HG02642 (cell line): ENCODE measurements around the gene COL4A1.

Experiments used
- ATAC-seq: cut with Tn5 transposase; IDR thresholded peaks from one replicate; pipeline ENCODE4 v1.9.1; 2021; ENCODE audit warnings: mild to moderate bottlenecking; ENCODE audit not compliant: unreplicated experiment, poor library complexity

COL4A1 gene

DNA sequence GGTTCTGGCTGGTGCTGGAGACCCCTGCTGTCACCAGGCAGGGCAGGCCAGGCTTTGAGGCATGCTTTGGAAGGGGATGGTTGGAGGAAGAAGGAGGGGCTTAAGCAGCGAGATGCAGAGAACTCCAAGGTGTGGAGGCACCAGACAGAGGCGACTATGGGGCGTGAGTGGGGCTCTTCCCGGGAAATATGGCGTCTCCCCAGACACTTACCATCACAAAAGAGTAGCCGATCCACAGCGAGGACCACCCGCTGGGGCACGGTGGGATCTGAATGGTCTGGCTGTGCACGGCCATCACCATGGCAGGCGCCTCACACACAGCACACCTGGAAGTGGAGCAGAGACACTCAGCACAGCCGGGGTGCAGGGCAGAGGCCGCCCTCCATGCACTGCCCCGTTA lies 151.9 kb downstream of the COL4A1 start:
- no peak for ATAC-seq

GRCh38 chr13:110154410-110154933 lies 152.5 kb downstream of the COL4A1 start:
- no peak for ATAC-seq

DNA sequence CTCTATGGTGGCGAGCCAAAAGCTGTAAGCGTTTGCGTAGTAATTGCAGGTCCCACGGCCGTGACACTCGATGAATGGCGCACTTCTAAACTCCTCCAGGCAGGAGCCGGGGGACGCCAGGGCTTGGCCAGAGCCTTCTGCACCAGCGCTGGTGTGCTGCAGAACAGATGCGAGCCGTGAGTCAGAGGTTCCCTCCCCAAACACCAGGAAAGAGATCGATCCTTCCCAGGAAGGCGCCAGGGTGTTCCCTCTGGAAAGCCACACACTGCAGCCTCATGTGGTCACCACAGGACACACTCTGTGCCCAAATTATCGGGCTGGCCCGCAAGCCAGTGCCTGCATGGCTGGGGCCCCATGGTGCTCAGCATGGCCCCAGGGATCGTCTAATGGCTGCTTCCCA lies 154.6 kb downstream of the COL4A1 start:
- no peak for ATAC-seq

- ATAC-seq: no peak
These were observed 155.5 kb downstream of the COL4A1 start for GRCh38 chr13:110151462-110151861.

DNA sequence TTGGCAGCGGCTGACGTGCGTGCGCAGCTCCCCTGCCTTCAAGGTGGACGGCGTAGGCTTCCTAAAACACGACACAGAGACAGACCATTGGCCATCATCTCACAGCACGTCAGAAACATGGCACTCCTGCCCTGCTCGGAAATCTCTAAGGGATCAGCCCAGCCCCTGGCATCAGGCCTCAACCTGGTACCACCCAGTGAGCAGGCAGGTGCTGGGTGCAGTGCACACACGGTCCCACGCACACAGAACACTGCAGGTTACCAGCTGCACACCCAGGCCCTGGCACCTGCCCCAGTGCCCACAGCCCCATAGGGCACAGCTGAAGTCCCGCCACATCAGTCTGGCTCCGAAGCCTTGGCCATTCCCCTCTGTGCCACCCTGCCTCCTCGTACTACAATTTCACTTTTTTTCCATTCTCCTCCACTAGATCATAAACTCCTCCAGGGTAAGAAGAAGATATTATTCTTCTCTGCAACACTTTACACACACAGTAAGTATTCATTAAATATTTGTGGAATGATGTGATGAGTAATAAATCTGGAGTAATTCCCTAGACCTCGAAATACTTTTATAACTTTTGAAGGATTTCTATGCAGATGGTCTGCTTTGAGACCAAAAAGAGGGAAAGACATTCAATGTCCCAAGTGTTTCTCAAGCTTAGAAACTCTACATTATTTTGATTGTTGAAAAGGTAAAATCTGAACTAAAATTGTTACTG lies 156.4 kb downstream of the COL4A1 start:
- ATAC-seq: no peak

- ATAC-seq: no peak
These were observed 157.9 kb downstream of the COL4A1 start for GRCh38 chr13:110149036-110149435.

DNA sequence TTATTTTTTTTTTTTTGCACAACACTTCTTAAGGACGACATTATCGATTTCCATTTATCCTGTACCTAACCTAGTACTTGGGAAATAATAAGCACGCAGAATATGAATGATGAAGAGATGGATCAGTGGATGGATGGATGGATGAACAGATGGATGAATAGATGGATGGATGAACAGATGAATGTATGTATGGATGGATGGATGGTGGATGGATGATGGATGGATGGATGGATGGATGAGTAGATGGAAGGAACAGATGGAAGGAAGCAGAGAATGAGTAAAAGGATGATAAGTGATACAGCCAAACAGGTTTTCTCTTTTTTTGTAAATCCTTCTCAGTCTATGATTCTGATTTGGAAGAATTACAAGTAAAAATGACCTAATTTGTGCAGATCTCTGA lies 166.9 kb downstream of the COL4A1 start:
- ATAC-seq: no peak

DNA sequence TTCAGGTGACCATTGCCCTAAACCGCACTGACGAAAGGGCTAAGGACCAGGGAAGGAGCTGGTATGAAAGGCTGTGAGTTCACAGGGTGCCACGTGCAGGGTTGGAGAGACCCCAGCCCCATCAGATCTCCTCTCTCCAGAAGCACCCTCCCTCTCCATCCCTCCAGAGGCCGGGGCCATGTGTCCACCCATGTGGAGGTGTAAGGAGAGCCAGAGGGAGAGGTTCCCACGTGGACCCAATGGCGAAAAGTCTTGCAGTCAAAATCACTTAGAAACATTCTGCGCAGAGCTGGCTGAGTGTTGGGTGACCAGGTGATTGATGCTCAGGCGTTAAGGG lies 168.3 kb downstream of the COL4A1 start:
- no peak for ATAC-seq

DNA sequence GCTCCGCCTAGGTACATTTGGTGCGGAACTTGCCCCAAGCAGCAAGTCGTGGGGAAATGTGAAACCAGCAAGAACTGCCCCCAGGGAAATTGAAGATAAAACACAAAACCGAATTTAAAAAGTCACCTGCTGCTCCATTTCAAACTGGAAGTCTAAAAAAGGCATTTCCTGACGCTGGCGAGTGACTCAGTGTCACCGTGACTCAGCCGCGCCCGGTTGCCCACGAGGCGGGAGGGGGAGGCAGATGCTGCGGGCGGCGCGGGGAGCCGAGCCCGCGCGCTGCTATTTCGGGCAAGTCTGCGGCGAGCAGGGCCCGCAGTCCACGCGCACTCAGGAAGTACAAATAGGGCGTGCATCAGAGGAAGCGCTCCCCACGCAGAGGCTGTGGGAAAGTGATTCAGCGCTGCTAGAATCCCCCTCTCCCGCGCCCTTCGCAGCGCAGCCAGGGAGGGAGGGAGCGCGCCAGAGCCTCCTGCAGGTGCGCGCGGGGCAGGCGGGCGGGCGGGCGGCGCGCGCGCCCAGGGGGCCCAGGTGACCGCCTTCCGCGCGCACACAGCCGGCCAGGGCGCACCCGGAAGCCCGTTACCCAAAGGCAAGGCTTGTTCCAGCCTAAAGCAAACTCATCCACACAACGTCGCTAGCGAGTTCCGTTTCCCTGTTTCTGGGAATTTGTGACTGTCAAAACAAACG lies 168.8 kb downstream of the COL4A1 start:
- ATAC-seq: peak; percentile 67

DNA sequence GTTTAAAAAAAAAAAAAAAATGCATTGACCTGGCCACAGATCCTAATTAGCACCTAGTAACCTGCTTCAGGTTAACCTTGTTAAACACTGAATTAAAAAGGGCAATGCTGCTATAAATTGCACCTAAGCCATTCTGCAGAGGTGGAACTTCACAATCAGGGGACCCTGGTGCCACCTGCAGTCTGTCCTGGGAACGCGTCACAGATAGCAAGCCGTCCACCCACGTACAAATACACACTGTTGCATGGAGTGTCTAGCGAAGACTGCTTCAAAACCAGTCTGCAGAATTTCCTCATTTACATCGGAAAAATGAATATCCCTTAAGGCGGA lies 169.3 kb downstream of the COL4A1 start:
- ATAC-seq: peak; percentile 78

DNA sequence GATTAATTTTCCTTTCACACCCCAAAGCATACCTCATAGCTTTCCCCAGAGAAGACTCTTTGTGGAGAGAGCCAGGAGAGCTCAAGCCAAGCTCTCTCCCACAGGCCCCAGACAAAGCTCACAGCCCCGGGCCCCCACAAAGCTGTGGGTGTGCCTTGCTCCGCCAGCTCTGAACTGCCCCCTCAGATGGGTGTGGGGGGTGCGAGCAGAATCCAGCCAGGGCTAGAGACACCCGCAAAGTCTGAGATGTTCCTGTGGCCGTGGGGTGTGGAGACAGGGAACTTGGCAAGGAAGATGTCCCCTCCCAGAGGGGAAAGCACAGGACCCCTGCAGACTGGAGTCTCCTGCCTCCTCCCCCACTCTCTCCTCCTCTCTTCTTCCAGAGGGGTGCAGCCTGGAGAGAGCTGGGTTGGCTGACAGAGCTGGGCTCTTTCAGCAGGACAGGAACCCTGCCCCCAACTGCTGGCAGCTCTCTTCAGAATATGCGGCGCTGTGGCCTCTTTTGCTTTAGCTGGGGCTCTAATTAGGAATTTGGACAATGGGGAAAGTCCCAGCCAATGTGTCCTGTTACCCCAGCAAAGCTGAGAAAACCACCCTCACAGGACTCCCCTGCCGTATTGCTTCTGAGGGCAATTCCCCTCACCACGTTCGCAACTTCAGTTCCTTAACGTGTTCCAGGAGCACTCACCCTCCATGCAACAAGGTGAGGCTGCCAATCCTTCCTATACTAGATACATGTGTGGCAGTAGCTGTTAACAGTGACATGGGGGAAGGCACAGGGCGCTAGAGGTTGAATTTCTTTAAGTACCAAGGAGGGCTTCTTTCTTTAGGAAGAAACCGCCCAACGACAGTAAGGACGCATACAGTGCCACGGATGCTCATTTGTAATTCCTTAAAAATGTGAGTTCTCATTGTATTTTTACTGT lies 170.0 kb downstream of the COL4A1 start:
- ATAC-seq: no peak

- no peak for ATAC-seq
These were observed 170.9 kb downstream of the COL4A1 start for GRCh38 chr13:110135977-110136597.

- ATAC-seq: no peak
These were observed 172.2 kb downstream of the COL4A1 start for GRCh38 chr13:110134801-110135200.

DNA sequence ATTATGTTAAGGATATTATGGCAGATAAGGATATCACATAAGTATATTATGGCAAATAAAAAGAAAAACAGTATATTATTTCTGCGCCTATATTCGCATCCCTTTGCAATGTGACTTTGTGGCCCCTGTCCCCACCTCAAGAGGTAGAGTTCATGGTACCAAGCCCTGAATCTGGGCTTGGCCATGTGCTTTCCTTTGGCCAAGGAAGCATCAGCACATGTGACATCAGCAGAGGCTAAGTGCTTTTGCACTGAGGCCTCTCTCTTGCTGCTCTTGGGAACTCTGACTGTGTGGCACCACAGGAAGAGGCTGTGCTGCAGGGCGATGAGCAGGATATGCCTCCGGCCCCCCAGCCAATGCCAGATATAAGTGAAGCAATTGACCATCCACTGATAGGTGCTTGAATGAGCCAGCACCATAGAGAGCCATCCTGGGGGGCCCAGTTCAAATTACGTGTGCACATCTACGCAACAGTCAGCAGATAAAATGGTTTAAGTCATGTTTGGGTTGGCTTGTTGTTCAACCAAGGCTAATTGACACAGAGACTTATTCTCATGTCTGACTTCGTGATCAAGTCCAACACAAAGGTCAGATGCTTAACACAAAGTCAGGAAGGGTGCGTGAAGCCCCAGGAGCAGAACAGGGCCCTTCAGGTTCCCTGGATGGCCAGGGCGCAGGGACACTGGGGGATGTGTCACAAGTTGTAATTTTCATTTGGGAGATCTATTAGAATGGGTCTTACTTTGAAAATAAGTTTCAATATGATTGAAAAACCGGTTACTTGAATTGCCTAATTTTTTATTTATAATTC lies 173.3 kb downstream of the COL4A1 start:
- no peak for ATAC-seq

- no peak for ATAC-seq
These were observed 174.6 kb downstream of the COL4A1 start for GRCh38 chr13:110132225-110132982.

DNA sequence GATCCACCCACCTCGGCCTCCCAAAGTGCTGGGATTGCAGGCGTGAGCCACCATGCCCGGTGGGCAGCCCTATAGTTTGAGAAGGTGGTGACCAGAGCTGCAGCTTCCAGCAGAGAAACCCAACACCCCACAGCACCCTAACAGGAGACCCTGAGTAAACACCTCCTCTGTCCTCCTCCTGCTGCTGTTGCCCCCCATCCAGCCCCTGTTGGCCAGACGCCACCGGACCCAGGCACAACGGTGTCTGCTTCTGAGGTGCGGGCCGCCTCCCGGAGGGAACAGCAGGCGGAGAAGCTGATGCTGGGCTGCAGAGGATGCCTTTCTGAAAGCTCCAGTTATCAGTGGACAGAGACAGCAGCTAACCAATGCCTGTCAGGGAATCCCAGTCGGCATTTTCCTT lies 175.5 kb downstream of the COL4A1 start:
- no peak for ATAC-seq

DNA sequence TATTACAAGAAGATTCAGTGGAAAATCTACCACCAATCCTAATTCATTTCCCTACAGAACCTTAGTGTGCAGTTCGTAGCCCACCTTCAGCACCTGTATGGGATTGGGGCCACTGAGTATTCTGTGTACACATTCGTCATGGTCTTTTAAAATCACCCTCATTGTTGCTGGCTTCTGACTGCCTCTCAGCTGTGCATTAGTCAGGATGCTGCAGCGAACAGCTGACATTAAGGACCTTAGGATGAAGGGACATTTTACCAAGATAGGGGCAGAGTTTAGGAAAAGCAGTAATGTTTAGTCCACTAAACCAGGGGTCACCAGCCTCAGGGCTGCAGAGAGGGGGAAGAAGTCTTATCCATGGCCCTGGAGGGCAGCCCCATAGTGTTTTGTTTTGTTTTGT lies 176.5 kb downstream of the COL4A1 start:
- no peak for ATAC-seq

DNA sequence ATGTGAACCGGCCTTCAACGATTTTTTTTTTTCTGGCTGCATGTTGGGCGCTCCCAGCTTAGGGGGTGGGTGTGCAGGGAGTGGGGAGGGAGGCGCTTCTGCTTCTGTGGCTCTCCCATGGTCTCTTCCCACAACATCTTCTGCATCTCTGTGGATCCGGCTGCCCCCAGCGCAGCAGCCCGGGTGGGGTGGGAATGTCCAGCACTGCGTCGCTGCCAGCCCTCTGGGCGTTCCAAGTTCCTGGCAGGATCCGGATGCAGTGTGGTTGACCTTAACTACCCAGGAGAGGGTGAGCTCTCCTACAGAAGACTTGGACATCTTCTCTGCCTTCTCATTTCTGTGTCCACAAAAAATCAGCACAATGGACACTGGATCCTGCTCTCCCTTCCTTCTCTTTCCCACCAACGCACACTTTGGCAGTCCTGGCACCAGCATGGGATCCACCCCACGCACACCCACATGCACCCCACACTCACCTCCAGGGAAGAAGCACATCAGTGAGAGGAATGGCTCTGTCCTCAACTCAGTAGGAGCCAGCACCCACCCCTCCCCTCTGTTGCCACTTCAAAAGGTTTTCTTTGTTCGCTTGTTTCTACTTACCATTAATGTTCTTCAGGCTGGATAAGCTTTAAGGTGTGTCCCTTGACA lies 177.3 kb downstream of the COL4A1 start:
- ATAC-seq: no peak

GRCh38 chr13:110129076-110129475 lies 177.9 kb downstream of the COL4A1 start:
- no peak for ATAC-seq
